ENCODE measurements around the gene DBN1. TPM values are rescaled to one million over a fixed set of nuclear protein-coding genes. Genes with fewer than 3 reads are reported as not detected.

The DBN1 gene
- total and polyA plus RNA-seq, 9 of the 15 experiments (the other 6 are each of a cell fraction or from before 2014, with no cell fraction given) = 0.25 to 87.2 (median 27.9) TPM

- TF ChIP-seq FOXO4 (CRISPR knock-in tag; IDR thresholded peaks at IDR 0.05) (no peak), RFX5 (IDR thresholded peaks at IDR 0.05; ENCODE audit: low read depth, low read length) (no peak), MED1 (CRISPR knock-in tag; IDR thresholded peaks at IDR 0.05; ENCODE audit: borderline replicate concordance) (no peak), PPARD (CRISPR knock-in tag; IDR thresholded peaks at IDR 0.05) (no peak), ZNF668 (CRISPR knock-in tag; IDR thresholded peaks at IDR 0.05) (no peak), KDM4B (IDR thresholded peaks at IDR 0.05; ENCODE audit: borderline replicate concordance in 2 of 2, low read depth in 1 of 2) (no peak), TEAD1 (CRISPR knock-in tag; IDR thresholded peaks at IDR 0.05) (peak in 1 of 2 experiments; percentile 49; a peak in 1 of 4 replicates), YY1 (IDR thresholded peaks at IDR 0.05; ENCODE audit: borderline replicate concordance in 1 of 3, control insufficient read depth in 1 of 3, extremely low read depth in 1 of 3, insufficient read depth in 3 of 3, insufficient read length in 1 of 3, insufficient replicate concordance in 2 of 3, low read depth in 1 of 3, low read length in 2 of 3) (peak in 1 of 3 experiments; percentile 37), RAD21 (CRISPR knock-in tag; conservative IDR thresholded peaks at IDR 0.05 in 1 of 2, IDR thresholded peaks at IDR 0.05 in 1 of 2) (peak; percentile 75 to 93), TAF9B (IDR thresholded peaks at IDR 0.05; ENCODE audit: partially characterized antibody) (no peak), MXI1 (IDR thresholded peaks at IDR 0.05; ENCODE audit: low read depth, low read length) (0 out of 2 replicates have a peak, but pooled peaks have one; percentile 20), CREB3 (tag; conservative IDR thresholded peaks at IDR 0.05; ENCODE audit: low read depth) (no peak), ZNF511 (CRISPR knock-in tag; IDR thresholded peaks at IDR 0.05) (peak; percentile 19; the same call in 1 of the 2 replicates), MCM3 (IDR thresholded peaks at IDR 0.05) (no peak), DEAF1 (CRISPR knock-in tag; IDR thresholded peaks at IDR 0.05) (peak; percentile 66), ETV1 (tag; conservative IDR thresholded peaks at IDR 0.05; ENCODE audit: low read depth) (no peak), TBP (optimal IDR thresholded peaks at IDR 0.05; ENCODE audit: low read depth, low read length) (peak; percentile 61), PTBP1 (IDR thresholded peaks at IDR 0.05; ENCODE audit: low read depth, low read length) (no peak), NRF1 (conservative IDR thresholded peaks at IDR 0.05 in 1 of 2, IDR thresholded peaks at IDR 0.05 in 1 of 2) (peak; percentile 36 to 53; a peak in 2 of 4 replicates), RFX7 (CRISPR knock-in tag; IDR thresholded peaks at IDR 0.05) (no peak)
Observed at GRCh38 chr5:177491429-177491945, 18.1 kb upstream of the DBN1 start (continued).

All from K562 (cell line).